Neural crest cell (in vitro differentiated cells): ENCODE measurements around the gene CENPP. TPM values are rescaled to one million over a fixed set of nuclear protein-coding genes. Genes with fewer than 3 reads are reported as not detected.

Experiments used
- DNase-seq: peaks from one replicate; pipeline ENCODE4 v3.0.0; 2021; ENCODE audit warnings: low read depth, mixed read lengths, low spot score
- H3K27ac Mint-ChIP-seq: one replicate; pipeline ENCODE4 v1.8.0; 2021; ENCODE audit warnings: mild to moderate bottlenecking, mixed read lengths; ENCODE audit not compliant: unreplicated experiment
- H3K27me3 Mint-ChIP-seq: 2 replicates; pipeline ENCODE4 v1.8.0; 2021; ENCODE audit warnings: low read depth, mild to moderate bottlenecking, mixed read lengths
- H3K36me3 Mint-ChIP-seq: 2 replicates; pipeline ENCODE4 v1.8.0; 2021; ENCODE audit warnings: low read depth, mild to moderate bottlenecking, mixed read lengths
- H3K4me1 Mint-ChIP-seq: 2 replicates; pipeline ENCODE4 v1.8.0; 2021; ENCODE audit warnings: mixed read lengths
- H3K4me3 Mint-ChIP-seq: one replicate; pipeline ENCODE4 v1.8.0; 2021; ENCODE audit warnings: mild to moderate bottlenecking, mixed read lengths
- H3K9me3 Mint-ChIP-seq: 2 replicates; pipeline ENCODE4 v1.8.0; 2021; ENCODE audit warnings: mixed read lengths
- CTCF ChIP-seq: fragments of 200-600 bp; sonication (generic); conservative IDR thresholded peaks from 2 replicates; pipeline ENCODE4 v1.5.0; 2021; ENCODE audit warnings: antibody characterized with exemption, mild to moderate bottlenecking
- total RNA-seq: library from RNA; stranded (reverse); gene quantifications from 2 replicates; pipeline ENCODE4 v1.2.1, GENCODE V29; 2021

Gene CENPP
- total RNA-seq, 1 donor from 2014 or later, result 15.7 TPM

- Mint-ChIP-seq H3K27me3 (no peaks in the 10 kb centered on the region), H3K36me3 (no peaks in the 10 kb centered on the region), H3K27ac (no peak overlapping the region), H3K4me1 (peaks cover 8% of the 10 kb centered on the region), H3K9me3 (no peaks in the 10 kb centered on the region), H3K4me3 (no peak overlapping the region)
- no peak for DNase-seq
- no peak for TF ChIP-seq CTCF
Observed at GRCh38 chr9:92425474-92425873, 99.7 kb downstream of the CENPP start.

DNA sequence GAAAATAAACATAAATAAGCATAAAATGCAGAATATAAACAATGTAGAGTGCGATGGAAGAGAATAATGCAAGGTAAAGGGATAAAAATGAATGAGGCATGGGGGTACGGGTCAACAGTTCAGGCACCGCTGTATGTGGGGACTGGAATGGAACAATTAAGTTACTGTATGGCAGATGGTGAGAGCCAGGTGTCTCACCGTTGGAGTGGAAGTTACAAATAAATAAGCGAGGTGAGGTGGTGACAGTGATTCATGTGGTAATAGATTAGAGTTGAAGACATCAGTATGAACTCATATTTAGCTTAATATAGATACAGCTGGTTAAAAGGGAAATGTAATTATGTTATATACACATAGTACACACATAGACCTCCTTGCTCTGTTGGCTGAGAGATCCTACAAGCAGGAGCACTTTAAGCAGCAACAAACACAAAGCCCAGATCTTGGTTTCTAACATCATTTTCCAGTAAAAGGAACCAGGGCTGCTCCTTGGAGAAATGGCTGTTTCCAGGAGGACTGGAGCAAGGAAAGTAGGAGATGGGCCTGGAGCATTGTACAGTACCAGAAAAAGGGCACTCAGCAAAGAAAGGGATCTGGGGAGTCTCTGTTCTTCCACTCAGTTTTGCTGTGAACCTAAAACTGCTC, 100.9 kb downstream of the CENPP start:
- Mint-ChIP-seq H3K4me3 (no peak overlapping the region), H3K27ac (no peak overlapping the region), H3K4me1 (peaks cover 8% of the 10 kb centered on the region), H3K27me3 (no peaks in the 10 kb centered on the region), H3K9me3 (no peaks in the 10 kb centered on the region), H3K36me3 (no peaks in the 10 kb centered on the region)
- TF ChIP-seq CTCF, result no peak
- no peak for DNase-seq

DNA sequence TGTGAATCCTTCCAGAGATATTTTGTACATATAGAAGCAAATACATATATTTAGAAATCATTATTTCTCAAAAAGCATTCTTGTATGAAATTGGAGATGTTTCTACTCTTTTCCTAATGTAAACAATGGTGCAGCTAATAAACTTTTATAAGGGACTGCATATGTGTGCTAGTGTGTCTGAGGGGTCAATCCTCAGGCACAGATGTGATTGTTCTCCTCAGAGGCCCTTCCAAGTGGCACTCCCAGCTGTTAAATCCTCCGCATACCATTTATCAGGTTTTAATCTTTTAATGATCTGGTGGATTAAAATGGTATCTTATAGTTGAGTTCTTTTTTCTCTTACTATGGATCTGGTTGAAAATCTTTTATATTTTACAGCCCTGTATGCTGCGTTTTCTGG, 104.1 kb downstream of the CENPP start:
- DNase-seq, result no peak
- H3K27me3 Mint-ChIP-seq, result no peaks in the 10 kb centered on the region
- no peak for TF ChIP-seq CTCF
- peaks cover 8% of the 10 kb centered on the region for H3K4me1 Mint-ChIP-seq
- H3K27ac Mint-ChIP-seq, result no peak overlapping the region
- H3K36me3 Mint-ChIP-seq, result no peaks in the 10 kb centered on the region
- H3K9me3 Mint-ChIP-seq, result no peaks in the 10 kb centered on the region
- no peak overlapping the region for H3K4me3 Mint-ChIP-seq

- no peak for DNase-seq
- no peaks in the 10 kb centered on the region for H3K9me3 Mint-ChIP-seq
- H3K27me3 Mint-ChIP-seq, result no peaks in the 10 kb centered on the region
- H3K4me1 Mint-ChIP-seq, result no peaks in the 10 kb centered on the region
- no peak overlapping the region for H3K27ac Mint-ChIP-seq
- H3K36me3 Mint-ChIP-seq, result no peaks in the 10 kb centered on the region
- H3K4me3 Mint-ChIP-seq, result no peak overlapping the region
- TF ChIP-seq CTCF, result no peak
Observed at GRCh38 chr9:92432350-92432749, 106.6 kb downstream of the CENPP start.

- H3K27me3 Mint-ChIP-seq, result no peaks in the 10 kb centered on the region
- DNase-seq, result no peak
- H3K36me3 Mint-ChIP-seq, result no peaks in the 10 kb centered on the region
- H3K4me1 Mint-ChIP-seq, result no peaks in the 10 kb centered on the region
- H3K4me3 Mint-ChIP-seq, result no peak overlapping the region
- no peak overlapping the region for H3K27ac Mint-ChIP-seq
- H3K9me3 Mint-ChIP-seq, result no peaks in the 10 kb centered on the region
- no peak for TF ChIP-seq CTCF
Observed at GRCh38 chr9:92432972-92433548, 107.3 kb downstream of the CENPP start.
